ENCODE data around the gene KRT20.

DNA sequence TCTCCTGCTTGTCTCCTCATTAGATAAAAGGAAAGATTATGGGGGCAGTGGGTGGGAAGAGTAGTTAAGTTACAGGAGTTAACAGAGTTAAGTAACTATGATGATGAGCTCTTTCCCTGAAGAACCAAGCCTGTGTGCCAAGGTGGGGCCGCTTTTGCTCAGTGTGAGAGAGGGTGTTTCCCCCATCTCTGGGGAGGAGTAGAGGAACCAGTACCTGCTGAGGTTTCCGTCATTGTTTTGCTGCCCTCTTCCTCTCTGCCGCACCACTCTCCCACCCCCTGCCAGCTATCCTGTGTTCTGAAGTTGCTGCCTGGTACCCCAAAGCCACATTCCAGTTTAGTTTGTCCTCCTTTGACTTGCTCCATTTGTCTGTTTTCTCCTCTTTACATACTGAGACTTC, 41.8 kb downstream of the KRT20 start:
- TF ChIP-seq NFE2L1 (CRISPR knock-in tag; IDR thresholded peaks at IDR 0.05; ENCODE audit: borderline replicate concordance), result no peak
- no peak for TF ChIP-seq ZNF704 (CRISPR knock-in tag; IDR thresholded peaks at IDR 0.05; ENCODE audit: borderline replicate concordance)
- no peak for TF ChIP-seq EED (CRISPR knock-in tag; IDR thresholded peaks at IDR 0.05)
- TF ChIP-seq, protein P1, sequence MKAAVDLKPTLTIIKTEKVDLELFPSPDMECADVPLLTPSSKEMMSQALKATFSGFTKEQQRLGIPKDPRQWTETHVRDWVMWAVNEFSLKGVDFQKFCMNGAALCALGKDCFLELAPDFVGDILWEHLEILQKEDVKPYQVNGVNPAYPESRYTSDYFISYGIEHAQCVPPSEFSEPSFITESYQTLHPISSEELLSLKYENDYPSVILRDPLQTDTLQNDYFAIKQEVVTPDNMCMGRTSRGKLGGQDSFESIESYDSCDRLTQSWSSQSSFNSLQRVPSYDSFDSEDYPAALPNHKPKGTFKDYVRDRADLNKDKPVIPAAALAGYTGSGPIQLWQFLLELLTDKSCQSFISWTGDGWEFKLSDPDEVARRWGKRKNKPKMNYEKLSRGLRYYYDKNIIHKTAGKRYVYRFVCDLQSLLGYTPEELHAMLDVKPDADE (CRISPR knock-in tag; IDR thresholded peaks at IDR 0.05), result no peak
- TF ChIP-seq ZNF343 (CRISPR knock-in tag; IDR thresholded peaks at IDR 0.05), result no peak
- TF ChIP-seq ZBTB26 (CRISPR knock-in tag; IDR thresholded peaks at IDR 0.05; ENCODE audit: borderline replicate concordance), result no peak
- TF ChIP-seq, protein P2, sequence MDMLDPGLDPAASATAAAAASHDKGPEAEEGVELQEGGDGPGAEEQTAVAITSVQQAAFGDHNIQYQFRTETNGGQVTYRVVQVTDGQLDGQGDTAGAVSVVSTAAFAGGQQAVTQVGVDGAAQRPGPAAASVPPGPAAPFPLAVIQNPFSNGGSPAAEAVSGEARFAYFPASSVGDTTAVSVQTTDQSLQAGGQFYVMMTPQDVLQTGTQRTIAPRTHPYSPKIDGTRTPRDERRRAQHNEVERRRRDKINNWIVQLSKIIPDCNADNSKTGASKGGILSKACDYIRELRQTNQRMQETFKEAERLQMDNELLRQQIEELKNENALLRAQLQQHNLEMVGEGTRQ (IDR thresholded peaks at IDR 0.05; ENCODE audit: low read depth, low read length), result no peak
- TF ChIP-seq, protein P2 (CRISPR knock-in tag; IDR thresholded peaks at IDR 0.05; ENCODE audit: borderline replicate concordance), result no peak
- TF ChIP-seq ZNF354B (CRISPR knock-in tag; IDR thresholded peaks at IDR 0.05), result no peak
- TF ChIP-seq ZNF12 (CRISPR knock-in tag; IDR thresholded peaks at IDR 0.05), result no peak
- no peak for TF ChIP-seq CTCF (CRISPR knock-in tag; IDR thresholded peaks at IDR 0.05)
- TF ChIP-seq MAZ (IDR thresholded peaks at IDR 0.05; ENCODE audit: borderline replicate concordance, low read depth, low read length), result no peak
- TF ChIP-seq MAZ (CRISPR knock-in tag; IDR thresholded peaks at IDR 0.05; ENCODE audit: low read depth), result no peak
- TF ChIP-seq ZFP36 (IDR thresholded peaks at IDR 0.05; ENCODE audit: borderline replicate concordance, low read depth, low read length, partially characterized antibody), result no peak

All from HepG2 (cell line).